CD4-positive, alpha-beta T cell (primary cell): ENCODE results near the gene LMO7. TPM values are rescaled to one million over a fixed set of nuclear protein-coding genes. Genes with fewer than 3 reads are reported as not detected.

Experiments
- ATAC-seq: fragments of 200-7000 bp; cut with Tn5 transposase; one replicate; pipeline ENCODE4 v1.10.0; 2022; ENCODE audit warnings: mild to moderate bottlenecking; ENCODE audit not compliant: poor library complexity
- CTCF ChIA-PET: fragments of 350-600 bp; sonication (Branson Sonifier 250); formaldehyde crosslinking; loops from one replicate; lab custom pipeline; 2021; ENCODE audit warnings: antibody characterized with exemption, inconsistent platforms; lab: Charles Lee
- POLR2A ChIA-PET: fragments of 350-600 bp; sonication (Branson Sonifier 250); formaldehyde crosslinking; loops from one replicate; lab custom pipeline; 2021; ENCODE audit warnings: antibody characterized with exemption, inconsistent platforms; lab: Charles Lee
- DNase-seq, 14 experiments: peaks; one replicate each; pipeline ENCODE4 v3.0.0-alpha.2; 2013 to 2020; ENCODE audit warnings: mixed read lengths in 2 of 14
- H3K27ac ChIP-seq, 2 donors: one replicate each; pipeline versions ENCODE4 v1.5.1 to v1.7.0; 2013; ENCODE audit warnings: low read length in 2 of 2, low read depth in 1 of 2, mild to moderate bottlenecking in 1 of 2
- H3K27me3 ChIP-seq, 2 experiments: 1 replicate in 1 of 2; 2 replicates in 1 of 2; pipeline versions ENCODE4 v1.6.1 to v1.7.0; 2013; ENCODE audit warnings: low read length in 2 of 2, control low read depth in 1 of 2, mild to moderate bottlenecking in 1 of 2, moderate library complexity in 1 of 2; ENCODE audit not compliant: insufficient read depth in 2 of 2, control insufficient read depth in 1 of 2
- H3K36me3 ChIP-seq: one replicate; pipeline ENCODE4 v1.6.1; 2013; ENCODE audit warnings: low read length, control low read depth; ENCODE audit not compliant: insufficient read depth
- H3K4me1 ChIP-seq: one replicate; pipeline ENCODE4 v1.6.1; 2013; ENCODE audit warnings: low read length, control low read depth; ENCODE audit not compliant: insufficient read depth
- H3K4me3 ChIP-seq: one replicate; pipeline ENCODE4 v1.5.1; 2013; ENCODE audit warnings: mild to moderate bottlenecking, low read length, moderate library complexity
- H3K9me3 ChIP-seq, 2 experiments: 1 replicate in 1 of 2; 2 replicates in 1 of 2; pipeline versions ENCODE4 v1.6.1 to v1.7.0; 2013; ENCODE audit warnings: low read length in 2 of 2, mild to moderate bottlenecking in 2 of 2, control low read depth in 1 of 2, moderate library complexity in 1 of 2; ENCODE audit not compliant: control insufficient read depth in 1 of 2, insufficient read depth in 1 of 2
- H3K27ac Mint-ChIP-seq: one replicate; pipeline ENCODE4 v1.8.0; 2020; ENCODE audit warnings: mixed read lengths
- H3K27me3 Mint-ChIP-seq: one replicate; pipeline ENCODE4 v1.8.0; 2021; ENCODE audit warnings: mixed read lengths
- H3K36me3 Mint-ChIP-seq: one replicate; pipeline ENCODE4 v1.8.0; 2021; ENCODE audit warnings: low read depth, mixed read lengths
- H3K4me1 Mint-ChIP-seq: one replicate; pipeline ENCODE4 v1.8.0; 2021; ENCODE audit warnings: low read depth, mixed read lengths
- H3K4me3 Mint-ChIP-seq: one replicate; pipeline ENCODE4 v1.8.0; 2020; ENCODE audit warnings: mild to moderate bottlenecking, mixed read lengths
- H3K9me3 Mint-ChIP-seq: one replicate; pipeline ENCODE4 v1.8.0; 2020; ENCODE audit warnings: mixed read lengths
- CTCF ChIP-seq: fragments of 200-600 bp; IDR thresholded peaks from one replicate; pipeline ENCODE4 v1.8.0; 2022; ENCODE audit warnings: antibody characterized with exemption, mild to moderate bottlenecking
- intact Hi-C, 2 experiments: fragments of 100-400 bp; cut with DNase I in 1 of 2; cut with micrococcal nuclease in 1 of 2; formaldehyde crosslinking; loops; one replicate each; pipeline versions ENCODE4 v1.15.1 to v1.9.0; 2023 to 2025; cut with DNase I, micrococcal nuclease
- total RNA-seq, 174 experiments: library from RNA in 2 of 174; stranded (reverse) in 2 of 174; gene quantifications; one replicate each; pipeline ENCODE4 v1.2.3 and lab custom pipeline; 2021 to 2026

Gene LMO7
- total RNA-seq, 2 experiments from 2014 or later: 35.2 to 36.3 TPM

- intact Hi-C loops: no loop called here
- H3K36me3 Mint-ChIP-seq: no peaks in the 10 kb centered on the region
Measured at GRCh38 chr13:75889427-75889826, 253.3 kb downstream of the LMO7 start.

GRCh38 chr13:75895168-75895567, 259.0 kb downstream of the LMO7 start:
- no peak overlapping the region for H3K4me3 ChIP-seq
- Mint-ChIP-seq H3K27me3 (peaks cover 7% of the 10 kb centered on the region), H3K4me1 (no peaks in the 10 kb centered on the region), H3K4me3 (no peak overlapping the region), H3K9me3 (no peaks in the 10 kb centered on the region), H3K36me3 (no peaks in the 10 kb centered on the region), H3K27ac (no peak overlapping the region)
- no peaks in the 10 kb centered on the region for H3K4me1 ChIP-seq
- H3K27ac ChIP-seq: no peak overlapping the region
- DNase-seq (no peak), ATAC-seq (no peak)
- no peak for TF ChIP-seq CTCF
- POLR2A ChIA-PET: no interaction called here
- CTCF ChIA-PET: interaction anchor here (2.3 kb wide), 1 partner anchor 19 kb away, joined by 6 read pairs; no protein-coding TSS in a partner anchor
- H3K36me3 ChIP-seq: no peaks in the 10 kb centered on the region
- no peaks in the 10 kb centered on the region for H3K9me3 ChIP-seq
- intact Hi-C loops: no loop called here
- H3K27me3 ChIP-seq: no peaks in the 10 kb centered on the region

More at GRCh38 chr13:75889427-75889826, 253.3 kb downstream of the LMO7 start:
- TF ChIP-seq CTCF: no peak
- Mint-ChIP-seq H3K4me3 (no peak overlapping the region), H3K9me3 (no peaks in the 10 kb centered on the region), H3K4me1 (no peaks in the 10 kb centered on the region), H3K27me3 (no peaks in the 10 kb centered on the region), H3K27ac (no peak overlapping the region)
- no peaks in the 10 kb centered on the region for H3K36me3 ChIP-seq
- no peaks in the 10 kb centered on the region for H3K4me1 ChIP-seq
- ATAC-seq: no peak
- no peak overlapping the region for H3K4me3 ChIP-seq
- H3K27ac ChIP-seq: no peak overlapping the region
- DNase-seq: no peak
- CTCF ChIA-PET: interaction anchor here (0.9 to 1.0 kb wide), 2 partner anchors 9 to 12 kb away, joined by 3 to 4 read pairs; no protein-coding TSS in a partner anchor
- H3K27me3 ChIP-seq: no peaks in the 10 kb centered on the region
- H3K9me3 ChIP-seq: no peaks in the 10 kb centered on the region
- POLR2A ChIA-PET: no interaction called here

GRCh38 chr13:75896271-75896670, 260.1 kb downstream of the LMO7 start:
- H3K9me3 ChIP-seq: no peaks in the 10 kb centered on the region
- Mint-ChIP-seq H3K27ac (no peak overlapping the region), H3K27me3 (peaks cover 15% of the 10 kb centered on the region), H3K9me3 (no peaks in the 10 kb centered on the region), H3K4me1 (no peaks in the 10 kb centered on the region), H3K4me3 (no peak overlapping the region), H3K36me3 (no peaks in the 10 kb centered on the region)
- H3K4me3 ChIP-seq: no peak overlapping the region
- intact Hi-C loops: no loop called here
- no peaks in the 10 kb centered on the region for H3K27me3 ChIP-seq
- TF ChIP-seq CTCF: no peak
- DNase-seq: no peak
- H3K27ac ChIP-seq: no peak overlapping the region
- H3K36me3 ChIP-seq: no peaks in the 10 kb centered on the region
- CTCF ChIA-PET: no interaction called here
- no peak for ATAC-seq
- H3K4me1 ChIP-seq: no peaks in the 10 kb centered on the region
- POLR2A ChIA-PET: no interaction called here
